Measurements from ENCODE around the gene JRKL.

Gene JRKL

DNA sequence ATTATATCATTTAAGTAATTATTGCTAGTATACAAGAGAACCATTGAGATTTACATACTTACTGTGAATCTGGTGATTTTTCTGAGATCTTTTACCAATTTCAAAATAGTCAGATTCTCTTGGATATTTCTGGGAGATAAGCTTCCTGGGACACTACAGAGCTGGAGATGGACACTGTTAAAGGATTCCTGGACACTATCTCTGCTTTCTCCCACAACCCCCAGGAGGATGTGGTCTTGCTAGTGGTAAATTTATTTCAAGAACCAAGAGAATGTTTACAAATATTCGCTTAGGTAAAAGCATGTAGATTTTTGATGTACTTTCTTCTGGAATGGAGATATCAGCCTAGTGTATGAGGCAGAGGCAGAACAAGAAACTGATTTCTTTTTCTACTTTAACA lies 13.0 kb upstream of the JRKL start:
- TF ChIP-seq GATA2 (IDR thresholded peaks at IDR 0.05; ENCODE audit: low read depth, low read length), result no peak
- no peak for TF ChIP-seq GATA3 (IDR thresholded peaks at IDR 0.05; ENCODE audit: low read depth, low read length)

DNA sequence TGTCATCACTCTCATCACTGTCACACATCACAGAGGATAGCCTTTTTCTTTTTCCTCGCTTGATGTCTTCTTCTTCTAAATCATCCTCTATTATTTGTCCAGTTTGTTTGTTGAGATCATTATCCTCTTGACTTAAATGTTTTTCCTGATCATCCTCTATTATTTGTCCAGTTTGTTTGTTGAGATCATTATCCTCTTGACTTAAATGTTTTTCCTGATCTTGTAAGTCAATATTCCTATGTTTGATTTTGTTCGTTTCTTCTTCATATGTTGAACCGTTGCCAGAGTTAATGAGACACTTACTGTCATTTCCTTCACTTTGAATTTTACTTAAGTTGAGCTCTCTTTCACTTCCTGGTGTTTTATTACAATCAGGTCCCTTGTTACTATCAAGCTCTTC lies 5.7 kb upstream of the JRKL start:
- TF ChIP-seq GATA3 (IDR thresholded peaks at IDR 0.05; ENCODE audit: low read depth, low read length), result no peak
- no peak for TF ChIP-seq GATA2 (IDR thresholded peaks at IDR 0.05; ENCODE audit: low read depth, low read length)

DNA sequence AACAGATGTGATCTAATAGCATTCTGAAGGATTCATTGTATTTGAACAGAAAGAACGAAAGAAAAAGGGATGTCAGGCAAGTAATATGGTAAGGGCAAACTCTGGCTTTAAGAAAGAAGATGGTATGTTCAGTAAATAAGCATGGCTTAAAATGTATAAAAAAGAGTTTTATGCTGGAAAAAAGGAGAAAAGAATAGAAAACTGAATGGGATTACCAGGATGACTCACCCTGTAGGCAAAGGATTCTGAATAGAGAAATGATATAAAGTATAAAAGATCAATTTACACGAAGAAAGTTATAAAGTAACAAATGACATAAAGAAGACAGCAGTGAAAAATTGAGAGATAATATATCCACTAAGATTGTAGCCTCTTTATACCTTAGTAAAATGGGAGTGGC lies 4.6 kb upstream of the JRKL start:
- TF ChIP-seq GATA3 (IDR thresholded peaks at IDR 0.05; ENCODE audit: low read depth, low read length), result no peak

DNA sequence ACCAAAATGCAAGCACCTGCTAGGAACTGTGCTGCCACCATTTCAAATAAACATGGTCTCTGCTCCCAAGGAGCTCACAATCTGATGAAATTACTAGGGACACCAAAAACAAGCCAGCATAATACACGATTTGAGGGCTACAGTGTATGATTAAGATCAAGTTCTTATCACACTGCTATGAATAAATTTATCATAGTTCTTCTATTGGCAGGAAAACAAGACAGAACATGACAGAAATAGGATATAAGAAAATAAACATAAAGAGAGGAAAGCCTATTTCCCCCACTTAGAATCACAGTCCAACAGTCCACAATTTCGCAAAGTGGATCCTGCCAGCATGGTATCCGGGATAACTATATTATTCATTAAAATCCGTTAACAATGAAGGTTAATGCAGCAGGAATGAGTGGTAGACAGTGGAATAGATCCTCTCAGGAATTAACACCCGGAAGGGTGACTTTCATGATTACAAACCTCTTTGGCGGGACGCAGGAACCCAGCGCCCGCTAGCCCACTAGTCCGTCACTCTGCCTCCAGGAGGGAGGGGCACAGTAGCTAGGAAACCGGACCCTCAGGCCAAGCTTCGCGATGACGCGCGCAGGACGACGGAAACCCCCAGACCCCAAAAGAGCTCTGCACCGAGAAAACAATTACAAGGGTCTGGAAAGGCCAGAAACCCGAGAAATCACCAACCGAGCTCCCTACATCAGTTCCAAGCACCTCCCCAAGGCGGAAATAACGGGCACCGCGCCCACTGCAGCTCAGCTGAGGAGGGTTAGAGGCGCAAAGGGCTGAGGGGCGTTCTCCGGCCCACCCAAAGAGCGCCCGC lies 708 bp upstream of the JRKL start:
- TF ChIP-seq GATA2 (IDR thresholded peaks at IDR 0.05; ENCODE audit: low read depth, low read length) (no peak), GATA3 (IDR thresholded peaks at IDR 0.05; ENCODE audit: low read depth, low read length) (no peak)

DNA sequence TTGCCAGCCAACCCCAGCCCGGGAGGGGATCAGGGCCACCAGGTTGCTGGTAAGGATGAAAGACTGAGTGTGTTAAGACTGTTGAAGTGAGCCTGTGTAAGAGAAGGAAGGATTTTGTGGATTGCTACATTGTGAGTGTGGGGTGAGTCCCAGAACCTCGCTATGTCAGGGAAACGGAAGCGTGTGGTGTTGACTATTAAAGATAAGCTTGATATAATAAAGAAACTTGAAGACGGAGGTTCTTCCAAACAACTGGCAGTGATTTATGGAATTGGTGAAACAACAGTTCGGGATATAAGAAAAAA lies 627 bp downstream of the JRKL start:
- no peak for TF ChIP-seq GATA3 (IDR thresholded peaks at IDR 0.05; ENCODE audit: low read depth, low read length)
- no peak for TF ChIP-seq GATA2 (IDR thresholded peaks at IDR 0.05; ENCODE audit: low read depth, low read length)

DNA sequence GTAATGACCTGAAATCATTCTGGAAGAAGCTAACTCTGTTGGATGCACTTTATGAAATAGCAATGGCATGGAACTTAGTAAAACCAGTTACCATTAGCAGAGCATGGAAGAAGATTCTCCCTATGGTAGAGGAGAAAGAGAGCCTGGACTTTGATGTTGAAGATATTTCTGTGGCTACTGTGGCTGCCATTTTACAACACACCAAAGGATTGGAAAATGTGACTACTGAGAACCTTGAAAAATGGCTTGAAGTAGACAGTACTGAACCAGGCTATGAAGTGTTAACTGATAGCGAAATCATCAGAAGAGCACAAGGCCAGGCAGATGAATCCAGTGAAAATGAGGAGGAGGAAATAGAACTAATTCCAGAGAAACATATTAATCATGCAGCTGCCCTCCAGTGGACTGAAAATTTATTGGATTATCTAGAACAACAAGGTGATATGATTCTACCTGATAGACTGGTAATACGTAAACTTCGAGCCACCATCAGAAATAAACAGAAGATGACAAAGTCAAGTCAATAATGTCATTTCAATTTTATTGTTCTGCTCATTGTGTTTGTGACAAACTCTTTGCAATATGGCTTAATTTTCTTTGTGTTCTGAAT lies 2.0 kb downstream of the JRKL start:
- TF ChIP-seq GATA2 (IDR thresholded peaks at IDR 0.05; ENCODE audit: low read depth, low read length), result no peak
- no peak for TF ChIP-seq GATA3 (IDR thresholded peaks at IDR 0.05; ENCODE audit: low read depth, low read length)

DNA sequence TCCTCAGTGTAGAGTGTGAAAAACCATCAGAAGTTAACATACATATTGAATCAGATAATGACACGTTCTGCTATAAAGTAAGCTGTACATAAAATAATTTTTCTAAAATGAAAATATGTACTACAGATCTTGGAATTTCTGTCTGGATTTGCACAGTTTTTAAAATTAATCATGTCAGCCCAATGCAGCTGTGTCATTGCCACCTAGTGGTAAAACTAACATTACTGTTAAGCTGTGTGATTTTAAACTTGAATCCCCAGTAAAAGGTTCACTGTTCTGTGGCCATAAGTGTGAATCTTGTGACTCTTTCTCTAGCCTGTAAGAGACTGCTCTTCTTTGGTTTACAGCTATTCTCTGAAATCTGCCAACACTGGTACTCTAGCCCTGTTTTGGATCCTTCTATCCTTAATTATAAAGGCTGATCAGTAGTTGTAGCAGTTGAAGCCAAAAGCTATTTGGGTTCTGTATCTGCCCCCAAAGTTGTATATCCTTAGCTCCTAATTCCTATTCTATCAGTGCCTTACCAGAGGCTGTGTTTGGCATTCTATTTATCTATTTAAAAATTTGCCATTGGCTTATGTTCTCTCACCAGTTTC lies 4.0 kb downstream of the JRKL start:
- no peak for TF ChIP-seq GATA2 (IDR thresholded peaks at IDR 0.05; ENCODE audit: low read depth, low read length)
- TF ChIP-seq GATA3 (IDR thresholded peaks at IDR 0.05; ENCODE audit: low read depth, low read length), result no peak

DNA sequence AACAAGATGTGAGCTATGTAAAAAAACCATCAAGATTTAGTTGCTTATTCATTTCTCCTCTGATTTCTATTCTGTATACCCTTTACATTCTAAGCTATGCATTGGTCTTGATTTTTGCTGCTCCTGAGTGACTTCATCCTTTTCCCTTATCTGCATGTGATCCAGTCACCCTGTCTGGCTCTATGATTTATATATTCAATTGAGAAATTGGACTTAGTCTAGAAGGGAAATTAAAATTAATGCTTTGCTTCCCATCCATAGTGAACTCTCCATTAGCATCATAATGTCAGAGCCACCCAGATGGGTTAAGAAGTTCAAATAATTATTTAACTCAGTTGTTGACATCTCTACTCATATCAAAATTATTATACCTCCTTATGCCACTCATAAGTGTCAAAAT lies 5.0 kb downstream of the JRKL start:
- no peak for TF ChIP-seq GATA2 (IDR thresholded peaks at IDR 0.05; ENCODE audit: low read depth, low read length)
- TF ChIP-seq GATA3 (IDR thresholded peaks at IDR 0.05; ENCODE audit: low read depth, low read length), result no peak

DNA sequence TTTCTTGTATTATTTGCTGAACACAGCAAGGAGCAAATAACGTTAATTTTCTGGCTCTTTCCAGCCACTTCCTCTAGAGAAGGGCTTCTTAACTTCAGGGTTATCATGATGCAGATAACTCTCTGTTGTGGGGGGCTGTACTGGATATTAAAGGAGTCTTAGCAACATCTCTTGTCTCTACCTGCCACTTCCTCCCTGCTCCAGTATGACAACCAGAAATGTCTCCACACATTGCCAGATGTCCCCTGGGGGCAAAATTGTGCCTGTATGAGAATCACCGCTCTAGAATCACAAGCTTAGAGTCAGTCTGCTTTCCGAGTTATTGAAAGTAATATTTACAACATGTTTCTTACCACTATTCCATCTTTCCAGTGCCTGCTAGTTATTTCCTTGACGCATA lies 6.8 kb downstream of the JRKL start:
- no peak for TF ChIP-seq GATA3 (IDR thresholded peaks at IDR 0.05; ENCODE audit: low read depth, low read length)
- TF ChIP-seq GATA2 (IDR thresholded peaks at IDR 0.05; ENCODE audit: low read depth, low read length), result no peak

DNA sequence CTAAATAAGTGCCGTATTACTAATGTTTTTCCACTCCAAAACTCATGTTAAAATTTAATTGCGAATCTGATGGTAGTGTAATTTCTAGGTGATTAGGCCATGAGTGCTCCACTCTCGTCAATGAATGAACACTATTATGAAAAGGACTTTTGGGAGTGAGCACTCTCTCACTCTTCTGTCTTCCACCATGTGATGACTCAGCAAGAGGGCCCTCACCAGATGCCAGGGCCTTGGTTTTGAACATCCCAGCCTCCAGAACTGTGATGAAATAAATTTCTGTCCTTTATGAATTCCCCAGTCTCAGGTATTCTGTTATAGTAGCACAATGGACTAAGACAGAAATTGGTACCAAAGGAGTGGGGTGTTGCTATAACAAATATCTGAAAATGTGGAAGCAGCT lies 8.1 kb downstream of the JRKL start:
- TF ChIP-seq GATA3 (IDR thresholded peaks at IDR 0.05; ENCODE audit: low read depth, low read length) (no peak), GATA2 (IDR thresholded peaks at IDR 0.05; ENCODE audit: low read depth, low read length) (no peak)

DNA sequence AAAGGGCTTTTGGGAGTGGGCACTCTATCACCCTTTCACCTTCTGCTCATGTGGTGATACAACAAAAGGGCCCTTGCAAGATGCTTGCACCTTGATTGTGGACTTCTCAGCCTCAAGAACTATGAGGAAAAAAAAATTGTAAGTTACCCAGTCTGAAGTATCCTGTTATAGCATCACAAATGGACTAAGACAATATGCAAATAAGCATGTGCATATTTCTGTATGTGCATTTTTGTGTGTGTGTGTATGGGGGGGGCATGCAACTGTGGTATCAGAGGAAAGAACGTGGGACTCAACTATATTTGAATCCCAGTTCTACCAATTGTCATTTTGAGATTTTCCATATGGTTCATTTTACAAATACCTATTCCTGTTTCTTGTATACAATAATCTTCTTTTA lies 10.9 kb downstream of the JRKL start:
- no peak for TF ChIP-seq GATA2 (IDR thresholded peaks at IDR 0.05; ENCODE audit: low read depth, low read length)
- TF ChIP-seq GATA3 (IDR thresholded peaks at IDR 0.05; ENCODE audit: low read depth, low read length), result no peak

DNA sequence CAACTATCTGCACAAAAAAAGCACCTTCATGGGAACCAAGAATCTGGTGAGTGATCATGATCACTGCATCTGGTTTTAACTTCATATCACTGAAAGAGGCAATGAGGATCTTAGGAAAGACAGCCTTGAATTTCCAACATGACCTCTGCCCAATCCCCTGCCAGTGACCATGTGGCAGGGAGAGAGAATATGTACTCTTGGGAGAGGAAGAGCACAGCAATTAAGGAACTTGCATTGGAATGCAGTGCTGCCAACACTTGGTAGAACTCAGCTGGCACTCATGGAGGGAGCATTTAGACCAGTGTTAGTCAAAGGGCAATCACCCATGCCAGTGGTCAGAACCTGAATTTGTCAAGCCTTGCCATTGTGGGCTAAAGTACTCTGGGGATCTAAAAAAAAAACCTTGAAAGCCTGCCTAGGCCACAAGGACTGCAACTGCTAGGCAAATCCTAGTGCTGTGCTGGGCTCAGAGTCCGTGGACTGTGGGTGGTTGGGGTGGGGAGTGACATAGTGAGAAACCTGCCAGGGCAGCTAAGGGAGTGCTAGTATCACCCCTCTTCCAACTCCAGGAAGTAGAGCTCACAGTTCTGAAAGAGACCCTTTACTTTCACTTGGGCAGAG lies 23.1 kb downstream of the JRKL start:
- no peak for TF ChIP-seq GATA3 (IDR thresholded peaks at IDR 0.05; ENCODE audit: low read depth, low read length)
- no peak for TF ChIP-seq GATA2 (IDR thresholded peaks at IDR 0.05; ENCODE audit: low read depth, low read length)

DNA sequence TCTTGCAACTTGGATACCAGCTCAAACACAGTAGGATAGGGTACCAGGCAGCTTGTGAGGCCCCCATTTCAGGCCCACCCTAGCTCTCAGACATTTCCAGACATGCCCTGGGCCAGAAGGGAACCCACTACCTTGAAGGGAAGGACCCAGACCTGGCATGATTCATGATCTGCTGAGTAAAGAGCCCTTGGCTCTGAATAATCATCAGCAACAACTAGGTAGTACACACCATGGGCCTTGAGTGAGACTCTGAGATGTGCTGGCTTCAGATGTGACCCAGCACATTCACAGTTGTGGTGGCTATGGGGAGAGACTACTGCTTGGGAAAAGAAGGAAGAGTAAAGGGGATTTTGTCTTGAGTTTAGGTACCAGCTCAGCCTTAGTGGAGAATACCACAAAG lies 23.6 kb downstream of the JRKL start:
- TF ChIP-seq GATA2 (IDR thresholded peaks at IDR 0.05; ENCODE audit: low read depth, low read length), result no peak
- TF ChIP-seq GATA3 (IDR thresholded peaks at IDR 0.05; ENCODE audit: low read depth, low read length), result no peak

DNA sequence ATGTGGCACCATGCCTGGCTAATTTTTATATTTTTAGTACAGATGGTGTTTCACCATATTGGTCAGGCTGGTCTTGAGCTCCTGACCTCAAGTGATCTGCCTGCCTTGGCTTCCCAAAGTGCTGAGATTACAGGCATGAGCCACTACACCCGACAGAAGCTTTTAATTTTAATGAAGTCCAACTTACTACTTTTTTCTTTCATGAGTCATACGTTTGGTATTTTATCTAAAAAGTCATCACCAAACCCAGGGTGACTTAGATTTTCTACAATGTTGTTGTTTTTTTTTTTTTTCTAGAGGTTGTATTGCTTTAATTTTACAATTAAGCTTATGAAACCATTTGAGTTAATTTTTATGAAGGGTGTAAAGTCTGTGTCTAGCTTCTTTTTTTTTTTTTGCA lies 34.9 kb downstream of the JRKL start:
- TF ChIP-seq GATA2 (IDR thresholded peaks at IDR 0.05; ENCODE audit: low read depth, low read length) (no peak), GATA3 (IDR thresholded peaks at IDR 0.05; ENCODE audit: low read depth, low read length) (no peak)

DNA sequence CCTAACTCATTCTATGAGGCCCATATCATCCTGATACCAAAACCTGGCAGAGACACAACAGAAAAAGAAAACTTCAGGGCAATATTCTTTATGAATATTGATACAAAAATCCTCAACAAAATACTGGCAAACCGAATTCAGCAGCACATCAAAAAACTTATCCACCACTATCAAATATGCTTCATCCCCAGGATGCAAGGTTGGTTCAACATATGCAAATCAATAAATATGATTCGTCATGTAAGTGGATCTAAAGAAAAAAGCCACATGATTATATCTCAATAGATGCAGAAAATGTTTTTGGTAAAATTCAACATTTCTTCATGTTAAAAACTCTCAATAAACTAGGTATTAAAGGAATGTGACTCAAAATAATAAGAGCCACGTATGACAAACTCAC lies 40.9 kb downstream of the JRKL start:
- TF ChIP-seq GATA2 (IDR thresholded peaks at IDR 0.05; ENCODE audit: low read depth, low read length) (no peak), GATA3 (IDR thresholded peaks at IDR 0.05; ENCODE audit: low read depth, low read length) (no peak)
